Right atrium auricular region (tissue), 2 donors: ENCODE data around the gene POU4F1. TPM values are rescaled to one million over a fixed set of nuclear protein-coding genes. Genes with fewer than 3 reads are reported as not detected.

ENCODE experiments used
- DNase-seq: peaks from one replicate; pipeline ENCODE4 v3.0.0-alpha.2; 2019; ENCODE audit warnings: low spot score
- H3K27ac ChIP-seq, 2 donors: fragments of 200-600 bp; sonication (generic); 1 replicate in 1 of 2; 2 replicates in 1 of 2; pipeline ENCODE4 v1.5.1; 2016 to 2019
- H3K27me3 ChIP-seq, 2 donors: fragments of 200-600 bp; sonication (generic); one replicate each; pipeline versions ENCODE4 v1.5.1 to v1.6.0; 2017 to 2019
- H3K36me3 ChIP-seq: fragments of 200-600 bp; sonication (generic); one replicate; pipeline ENCODE4 v1.5.1; 2016
- H3K4me1 ChIP-seq, 2 donors: fragments of 200-600 bp; sonication (generic); one replicate each; pipeline versions ENCODE4 v1.5.1 to v1.6.0; 2017 to 2019
- H3K4me3 ChIP-seq, 2 donors: fragments of 200-600 bp; sonication (generic); 1 replicate in 1 of 2; 2 replicates in 1 of 2; pipeline ENCODE4 v1.5.1; 2017 to 2019; ENCODE audit warnings: mild to moderate bottlenecking in 1 of 2, moderate library complexity in 1 of 2
- H3K9me3 ChIP-seq, 2 donors: fragments of 200-600 bp; sonication (generic); one replicate each; pipeline ENCODE4 v1.5.1; 2019
- CTCF ChIP-seq, 2 donors: fragments of 200-600 bp; sonication (generic); IDR thresholded peaks; one replicate each; pipeline ENCODE4 v1.5.1; 2019; ENCODE audit warnings: antibody characterized with exemption in 2 of 2
- total RNA-seq, 2 donors: library from RNA; depleted of rRNA; stranded (reverse); fragments of >200 nt; gene quantifications; one replicate each; pipeline ENCODE4 v1.1.0, GENCODE V29; 2016

POU4F1 gene
- total RNA-seq, 2 donors from 2014 or later = not detected

DNA sequence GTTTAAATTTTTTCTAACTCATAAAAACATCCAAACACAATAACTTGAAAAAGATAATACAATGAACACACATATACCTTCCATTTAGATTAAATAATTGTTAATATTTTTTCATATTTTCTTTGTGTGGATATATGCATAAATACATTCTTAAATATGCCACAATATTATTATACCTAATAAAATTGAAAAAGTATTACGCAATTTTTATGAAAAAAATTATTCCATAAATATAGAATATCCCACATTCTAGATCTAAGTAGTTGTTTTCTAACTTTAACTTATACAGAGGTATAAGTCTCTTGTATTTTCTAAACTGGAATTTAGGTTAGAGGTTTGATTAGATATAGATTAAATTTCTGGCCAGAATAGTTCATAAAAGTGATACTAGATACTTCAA is 34.3 kb downstream of the POU4F1 start:
- Histone ChIP-seq H3K4me1 (no peaks in the 10 kb centered on the region), H3K27ac (no peak overlapping the region), H3K4me3 (no peak overlapping the region), H3K36me3 (no peaks in the 10 kb centered on the region), H3K9me3 (no peaks in the 10 kb centered on the region), H3K27me3 (no peaks in the 10 kb centered on the region)
- TF ChIP-seq CTCF (IDR thresholded peaks at IDR 0.05) = no peak
- no peak for DNase-seq

DNA sequence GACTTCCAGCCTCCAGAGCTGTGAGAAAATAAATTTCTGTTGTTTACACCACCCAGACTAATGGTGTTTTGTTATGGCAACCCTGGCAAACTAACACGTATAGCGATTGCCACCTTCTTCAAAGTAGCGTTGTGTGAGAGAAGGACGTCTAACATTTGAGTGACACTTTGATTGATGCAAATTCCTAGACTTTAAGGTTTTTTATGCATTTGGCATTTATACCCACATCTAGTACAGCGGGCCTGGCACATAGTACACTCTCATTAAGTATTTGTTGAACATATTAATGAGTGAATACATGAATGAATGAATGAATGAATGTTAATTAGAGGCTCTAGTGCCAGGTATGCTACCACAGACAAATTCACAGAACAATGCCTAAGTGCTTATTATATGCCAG is 36.7 kb downstream of the POU4F1 start:
- H3K9me3 ChIP-seq = no peaks in the 10 kb centered on the region
- H3K36me3 ChIP-seq = no peaks in the 10 kb centered on the region

DNA sequence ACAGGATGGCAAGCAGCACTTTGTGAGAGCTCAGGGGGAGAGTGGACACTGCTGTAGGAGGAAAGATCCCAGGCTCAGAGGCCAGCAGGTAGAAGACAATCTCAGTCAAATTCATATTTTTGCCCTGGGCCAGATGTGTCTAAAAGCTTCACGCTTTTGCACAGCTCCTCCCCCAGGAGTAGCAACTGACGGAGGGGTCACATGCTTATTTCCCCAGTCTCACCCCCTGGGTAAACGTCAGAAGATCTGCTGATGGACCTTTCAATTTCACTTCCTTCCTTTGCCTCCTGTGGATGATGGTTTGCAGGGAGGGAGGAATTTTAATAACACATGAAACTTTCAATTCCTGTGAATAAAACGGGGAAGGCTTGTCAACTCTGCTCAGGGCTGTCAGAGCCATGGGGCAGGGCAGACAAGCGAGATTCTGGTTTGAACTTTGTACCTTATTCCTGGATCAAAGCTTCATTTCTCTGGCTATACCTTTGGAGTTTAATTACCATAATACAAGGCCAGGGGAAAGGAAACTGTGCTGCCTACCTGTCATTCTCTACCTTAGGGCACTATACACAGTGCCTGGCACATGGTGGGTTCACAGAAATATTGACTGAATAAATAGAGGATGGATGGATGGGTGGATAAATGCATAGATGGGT is 41.0 kb downstream of the POU4F1 start:
- no peak for TF ChIP-seq CTCF (IDR thresholded peaks at IDR 0.05)
- H3K27me3 ChIP-seq = no peaks in the 10 kb centered on the region

More for the DNA sequence above, 36.7 kb downstream of the POU4F1 start:
- Histone ChIP-seq H3K4me1 (no peaks in the 10 kb centered on the region), H3K27ac (no peak overlapping the region), H3K27me3 (no peaks in the 10 kb centered on the region), H3K4me3 (no peak overlapping the region)
- TF ChIP-seq CTCF (IDR thresholded peaks at IDR 0.05) = no peak
- DNase-seq = no peak

More for the DNA sequence above, 41.0 kb downstream of the POU4F1 start:
- DNase-seq = no peak
- H3K36me3 ChIP-seq = no peaks in the 10 kb centered on the region
- no peak overlapping the region for H3K27ac ChIP-seq
- H3K4me3 ChIP-seq = no peak overlapping the region
- H3K9me3 ChIP-seq = no peaks in the 10 kb centered on the region
- no peaks in the 10 kb centered on the region for H3K4me1 ChIP-seq

Other genes with a start within 250 kb of the POU4F1 start
- 1 to 10 TPM; 6.1 to 7.3 TPM for gene OBI1, start 55.6 kb upstream of the POU4F1 start, total RNA-seq